Measurements from ENCODE around the gene RAB3GAP1. TPM values are rescaled to one million over a fixed set of nuclear protein-coding genes. Genes with fewer than 3 reads are reported as not detected.

The RAB3GAP1 gene
- total RNA-seq, 1 experiment from 2014 or later: 50.6 TPM

DNA sequence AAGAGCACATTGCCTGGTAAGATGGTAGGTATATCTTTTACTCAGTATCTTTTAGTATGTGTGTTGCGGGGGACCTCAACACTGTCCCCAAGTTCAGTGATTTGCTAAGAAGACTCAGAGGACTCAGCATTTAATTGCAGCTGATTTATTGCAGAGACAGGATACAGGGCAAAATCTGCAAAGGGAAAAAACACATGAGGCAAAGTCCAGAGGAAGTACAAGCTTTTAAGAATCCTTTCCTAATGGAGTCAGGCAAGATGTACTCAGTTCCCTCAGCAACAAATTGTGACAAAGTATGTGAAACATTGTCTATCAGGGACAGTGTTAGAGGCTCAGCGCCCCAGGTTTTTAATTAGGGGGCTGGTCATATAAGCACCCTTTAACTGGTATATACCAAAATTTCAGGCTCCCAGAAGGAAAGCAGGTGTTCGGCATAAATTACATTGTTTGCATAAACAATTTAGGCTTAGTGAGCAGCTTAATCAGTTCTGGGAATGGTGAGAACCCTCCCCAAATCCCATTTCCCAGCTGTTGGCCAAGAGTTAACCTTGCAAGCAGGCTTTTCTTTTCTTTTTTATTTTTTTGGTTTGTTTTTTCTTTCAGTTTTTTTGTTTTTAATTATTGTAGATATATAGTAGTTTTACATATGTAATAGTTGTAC lies 41.7 kb downstream of the RAB3GAP1 start:
- no peak overlapping the region for H3K27ac Mint-ChIP-seq (ENCODE audit: unreplicated experiment)
- H3K27me3 Mint-ChIP-seq (ENCODE audit: unreplicated experiment): no peaks in the 10 kb centered on the region
- H3K4me1 Mint-ChIP-seq (ENCODE audit: low read depth, unreplicated experiment): peaks cover 29% of the 10 kb centered on the region
- CTCF ChIA-PET: no interaction called here
- H3K9me3 Mint-ChIP-seq (ENCODE audit: low read depth, unreplicated experiment): no peaks in the 10 kb centered on the region
- H3K4me3 Mint-ChIP-seq (ENCODE audit: low read depth, unreplicated experiment): no peak overlapping the region
- TF ChIP-seq, protein P1, sequence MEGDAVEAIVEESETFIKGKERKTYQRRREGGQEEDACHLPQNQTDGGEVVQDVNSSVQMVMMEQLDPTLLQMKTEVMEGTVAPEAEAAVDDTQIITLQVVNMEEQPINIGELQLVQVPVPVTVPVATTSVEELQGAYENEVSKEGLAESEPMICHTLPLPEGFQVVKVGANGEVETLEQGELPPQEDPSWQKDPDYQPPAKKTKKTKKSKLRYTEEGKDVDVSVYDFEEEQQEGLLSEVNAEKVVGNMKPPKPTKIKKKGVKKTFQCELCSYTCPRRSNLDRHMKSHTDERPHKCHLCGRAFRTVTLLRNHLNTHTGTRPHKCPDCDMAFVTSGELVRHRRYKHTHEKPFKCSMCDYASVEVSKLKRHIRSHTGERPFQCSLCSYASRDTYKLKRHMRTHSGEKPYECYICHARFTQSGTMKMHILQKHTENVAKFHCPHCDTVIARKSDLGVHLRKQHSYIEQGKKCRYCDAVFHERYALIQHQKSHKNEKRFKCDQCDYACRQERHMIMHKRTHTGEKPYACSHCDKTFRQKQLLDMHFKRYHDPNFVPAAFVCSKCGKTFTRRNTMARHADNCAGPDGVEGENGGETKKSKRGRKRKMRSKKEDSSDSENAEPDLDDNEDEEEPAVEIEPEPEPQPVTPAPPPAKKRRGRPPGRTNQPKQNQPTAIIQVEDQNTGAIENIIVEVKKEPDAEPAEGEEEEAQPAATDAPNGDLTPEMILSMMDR (IDR thresholded peaks at IDR 0.05; ENCODE audit: unreplicated experiment): no peak
- intact Hi-C loops (cut with micrococcal nuclease; ENCODE audit: unreplicated experiment): loop anchor here (5.0 kb wide), 1 partner anchor 41 kb away; the partner anchor contains the start of gene RAB3GAP1
- no peak for DNase-seq
- H3K36me3 Mint-ChIP-seq (ENCODE audit: insufficient read depth, unreplicated experiment): peaks cover 4% of the 10 kb centered on the region
- no TSS peak for BruUV-seq (replicated peaks)

- H3K9me3 Mint-ChIP-seq (ENCODE audit: low read depth, unreplicated experiment): no peaks in the 10 kb centered on the region
- CTCF ChIA-PET: no interaction called here
- intact Hi-C loops (cut with micrococcal nuclease; ENCODE audit: unreplicated experiment): loop anchor here (5.0 kb wide), 1 partner anchor 42 kb away; the partner anchor contains the start of gene RAB3GAP1
- no peak overlapping the region for H3K4me3 Mint-ChIP-seq (ENCODE audit: low read depth, unreplicated experiment)
- no peaks in the 10 kb centered on the region for H3K27me3 Mint-ChIP-seq (ENCODE audit: unreplicated experiment)
- no peak overlapping the region for H3K27ac Mint-ChIP-seq (ENCODE audit: unreplicated experiment)
- TF ChIP-seq, protein P1 (IDR thresholded peaks at IDR 0.05; ENCODE audit: unreplicated experiment): no peak
- no peaks in the 10 kb centered on the region for H3K36me3 Mint-ChIP-seq (ENCODE audit: insufficient read depth, unreplicated experiment)
- H3K4me1 Mint-ChIP-seq (ENCODE audit: low read depth, unreplicated experiment): peaks cover 29% of the 10 kb centered on the region
- DNase-seq: no peak
- BruUV-seq (replicated peaks): no TSS peak
Observed at GRCh38 chr2:135094508-135094907, 42.4 kb downstream of the RAB3GAP1 start.

DNA sequence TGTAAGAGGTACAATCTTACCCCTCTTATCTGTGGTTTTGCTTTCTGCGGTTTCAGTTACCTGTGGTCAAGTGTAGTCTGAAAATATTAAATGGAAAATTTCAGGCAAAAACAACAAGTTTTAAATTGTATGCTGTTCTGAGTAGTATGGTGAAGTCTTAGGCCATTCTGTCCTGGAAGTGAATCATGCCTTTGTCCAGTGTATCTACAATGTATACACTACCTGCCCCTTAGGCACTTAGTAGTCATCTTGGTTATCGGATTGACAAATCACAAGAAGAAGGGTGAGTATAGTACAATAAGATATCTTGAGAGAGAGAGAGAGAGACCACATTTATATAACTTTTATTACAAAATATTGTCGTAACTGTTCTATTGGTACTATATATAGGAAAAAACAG lies 43.5 kb downstream of the RAB3GAP1 start:
- H3K27ac Mint-ChIP-seq (ENCODE audit: unreplicated experiment): no peak overlapping the region
- TF ChIP-seq, protein P1 (IDR thresholded peaks at IDR 0.05; ENCODE audit: unreplicated experiment): no peak
- H3K36me3 Mint-ChIP-seq (ENCODE audit: insufficient read depth, unreplicated experiment): no peaks in the 10 kb centered on the region
- H3K4me3 Mint-ChIP-seq (ENCODE audit: low read depth, unreplicated experiment): no peak overlapping the region
- no peaks in the 10 kb centered on the region for H3K9me3 Mint-ChIP-seq (ENCODE audit: low read depth, unreplicated experiment)
- DNase-seq: no peak
- no TSS peak for BruUV-seq (replicated peaks)
- no peaks in the 10 kb centered on the region for H3K27me3 Mint-ChIP-seq (ENCODE audit: unreplicated experiment)
- intact Hi-C loops (cut with micrococcal nuclease; ENCODE audit: unreplicated experiment): no loop called here
- H3K4me1 Mint-ChIP-seq (ENCODE audit: low read depth, unreplicated experiment): peaks cover 29% of the 10 kb centered on the region
- CTCF ChIA-PET: no interaction called here

- no peak for DNase-seq
- Mint-ChIP-seq H3K9me3 (ENCODE audit: low read depth, unreplicated experiment) (no peaks in the 10 kb centered on the region), H3K4me3 (ENCODE audit: low read depth, unreplicated experiment) (no peak overlapping the region), H3K27ac (ENCODE audit: unreplicated experiment) (no peak overlapping the region), H3K36me3 (ENCODE audit: insufficient read depth, unreplicated experiment) (no peaks in the 10 kb centered on the region), H3K4me1 (ENCODE audit: low read depth, unreplicated experiment) (peaks cover 19% of the 10 kb centered on the region), H3K27me3 (ENCODE audit: unreplicated experiment) (no peaks in the 10 kb centered on the region)
- intact Hi-C loops (cut with micrococcal nuclease; ENCODE audit: unreplicated experiment): no loop called here
- CTCF ChIA-PET: no interaction called here
- TF ChIP-seq, protein P1 (IDR thresholded peaks at IDR 0.05; ENCODE audit: unreplicated experiment): no peak
- BruUV-seq (replicated peaks): no TSS peak
Observed at GRCh38 chr2:135096665-135097446, 44.8 kb downstream of the RAB3GAP1 start.
